Calu3 (cell line): Measurements from ENCODE around the gene HSPA1A. TPM values are rescaled to one million over a fixed set of nuclear protein-coding genes. Genes with fewer than 3 reads are reported as not detected.

ENCODE experiments used
- BruUV-seq: library from RNA; stranded (reverse); fragments of 400-500 nt; replicated peaks from 2 replicates; lab custom pipeline; 2021; lab: Mats Ljungman, UMichigan
- CTCF ChIA-PET: fragments of 300-600 bp; sonication (Branson Sonifier 250); formaldehyde crosslinking; loops from one replicate; lab custom pipeline; 2022; ENCODE audit warnings: antibody characterized with exemption; lab: Charles Lee
- DNase-seq: peaks from one replicate; pipeline ENCODE4 v3.0.0; 2022
- H3K27ac Mint-ChIP-seq: one replicate; pipeline ENCODE4 v1.8.0; 2022; ENCODE audit warnings: mixed read lengths; ENCODE audit not compliant: unreplicated experiment
- H3K27me3 Mint-ChIP-seq: one replicate; pipeline ENCODE4 v1.8.0; 2022; ENCODE audit warnings: mixed read lengths; ENCODE audit not compliant: unreplicated experiment
- H3K36me3 Mint-ChIP-seq: one replicate; pipeline ENCODE4 v1.8.0; 2022; ENCODE audit warnings: mild to moderate bottlenecking, moderate library complexity, mixed read lengths; ENCODE audit not compliant: insufficient read depth, unreplicated experiment
- H3K4me1 Mint-ChIP-seq: one replicate; pipeline ENCODE4 v1.8.0; 2022; ENCODE audit warnings: mild to moderate bottlenecking, low read depth, mixed read lengths; ENCODE audit not compliant: unreplicated experiment
- H3K4me3 Mint-ChIP-seq: one replicate; pipeline ENCODE4 v1.8.0; 2022; ENCODE audit warnings: mild to moderate bottlenecking, low read depth, moderate library complexity, mixed read lengths; ENCODE audit not compliant: unreplicated experiment
- H3K9me3 Mint-ChIP-seq: one replicate; pipeline ENCODE4 v1.8.0; 2022; ENCODE audit warnings: low read depth, mixed read lengths; ENCODE audit not compliant: unreplicated experiment
- intact Hi-C: fragments of 100-400 bp; cut with micrococcal nuclease; formaldehyde crosslinking; loops from one replicate; pipeline ENCODE4 v1.10.0; 2022; ENCODE audit not compliant: unreplicated experiment
- total RNA-seq: library from RNA; stranded (reverse); gene quantifications from 2 replicates; pipeline ENCODE4 v1.2.3, GENCODE V29; 2022
- TF ChIP-seq, protein P1 (sequence below): fragments of 200-600 bp; IDR thresholded peaks from one replicate; pipeline ENCODE4 v1.8.0; 2022; ENCODE audit warnings: antibody characterized with exemption; ENCODE audit not compliant: unreplicated experiment

The HSPA1A gene
- total RNA-seq, 1 experiment from 2014 or later = 1,263 TPM

DNA sequence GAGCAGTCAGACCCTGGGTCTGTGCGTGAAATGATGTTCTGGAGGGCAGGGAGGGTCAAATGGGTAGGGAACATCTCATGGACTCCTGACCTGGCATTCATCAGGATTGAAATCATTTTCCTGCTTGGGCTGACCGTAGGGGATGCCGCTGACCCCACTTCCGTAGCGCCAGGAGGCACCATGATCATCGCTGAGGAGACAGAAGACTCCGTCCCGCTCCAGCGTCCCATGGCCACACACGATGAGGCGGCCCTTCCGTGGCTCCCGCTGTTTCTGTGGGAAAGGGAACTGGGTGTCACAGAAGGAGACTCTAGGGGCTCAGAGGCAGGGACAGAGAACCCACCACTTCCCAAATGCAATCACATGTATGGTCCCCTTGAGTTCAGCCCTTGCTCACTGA lies 45.0 kb downstream of the HSPA1A start:
- Mint-ChIP-seq H3K4me1 (peaks cover 19% of the 10 kb centered on the region), H3K27me3 (peaks cover 9% of the 10 kb centered on the region), H3K36me3 (peaks cover 56% of the 10 kb centered on the region), H3K9me3 (no peaks in the 10 kb centered on the region), H3K27ac (no peak overlapping the region), H3K4me3 (no peak overlapping the region)
- intact Hi-C loops = loop anchor here (5.0 kb wide), 1 partner anchor 83 kb away; the partner anchor contains the start of gene VWA7
- BruUV-seq = no TSS peak
- TF ChIP-seq, protein P1, sequence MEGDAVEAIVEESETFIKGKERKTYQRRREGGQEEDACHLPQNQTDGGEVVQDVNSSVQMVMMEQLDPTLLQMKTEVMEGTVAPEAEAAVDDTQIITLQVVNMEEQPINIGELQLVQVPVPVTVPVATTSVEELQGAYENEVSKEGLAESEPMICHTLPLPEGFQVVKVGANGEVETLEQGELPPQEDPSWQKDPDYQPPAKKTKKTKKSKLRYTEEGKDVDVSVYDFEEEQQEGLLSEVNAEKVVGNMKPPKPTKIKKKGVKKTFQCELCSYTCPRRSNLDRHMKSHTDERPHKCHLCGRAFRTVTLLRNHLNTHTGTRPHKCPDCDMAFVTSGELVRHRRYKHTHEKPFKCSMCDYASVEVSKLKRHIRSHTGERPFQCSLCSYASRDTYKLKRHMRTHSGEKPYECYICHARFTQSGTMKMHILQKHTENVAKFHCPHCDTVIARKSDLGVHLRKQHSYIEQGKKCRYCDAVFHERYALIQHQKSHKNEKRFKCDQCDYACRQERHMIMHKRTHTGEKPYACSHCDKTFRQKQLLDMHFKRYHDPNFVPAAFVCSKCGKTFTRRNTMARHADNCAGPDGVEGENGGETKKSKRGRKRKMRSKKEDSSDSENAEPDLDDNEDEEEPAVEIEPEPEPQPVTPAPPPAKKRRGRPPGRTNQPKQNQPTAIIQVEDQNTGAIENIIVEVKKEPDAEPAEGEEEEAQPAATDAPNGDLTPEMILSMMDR = no peak
- CTCF ChIA-PET = interaction anchor here (0.6 kb wide), 1 partner anchor 14 kb away, joined by 5 read pairs; no protein-coding TSS in a partner anchor
- DNase-seq = no peak

DNA sequence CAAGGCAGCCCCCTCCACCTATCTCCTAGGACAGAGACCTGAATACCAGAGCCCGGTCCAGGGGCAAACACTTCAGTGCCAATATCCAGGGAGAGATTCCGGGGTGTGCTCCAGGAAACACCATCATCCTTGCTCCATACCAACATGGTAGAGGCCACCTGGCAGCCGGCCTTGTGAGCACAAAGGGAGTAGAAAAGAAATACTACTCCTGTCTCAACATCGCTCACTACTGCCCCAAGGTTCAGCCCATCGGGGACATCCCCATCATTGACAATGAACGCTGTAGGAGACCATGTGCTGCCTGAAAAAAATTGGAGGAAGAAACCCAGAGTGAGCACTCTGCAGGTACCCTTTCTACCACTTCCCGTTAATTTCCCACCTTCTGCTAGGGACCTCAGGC lies 45.8 kb downstream of the HSPA1A start:
- H3K9me3 Mint-ChIP-seq = no peaks in the 10 kb centered on the region
- H3K36me3 Mint-ChIP-seq = peaks cover 64% of the 10 kb centered on the region
- DNase-seq = no peak
- intact Hi-C loops = loop anchor here (5.0 kb wide), 1 partner anchor 84 kb away; the partner anchor contains the start of gene VWA7
- BruUV-seq = no TSS peak
- H3K4me3 Mint-ChIP-seq = no peak overlapping the region
- TF ChIP-seq, protein P1 = no peak
- H3K27ac Mint-ChIP-seq = no peak overlapping the region
- H3K4me1 Mint-ChIP-seq = peaks cover 19% of the 10 kb centered on the region
- CTCF ChIA-PET = no interaction called here
- peaks cover 9% of the 10 kb centered on the region for H3K27me3 Mint-ChIP-seq

DNA sequence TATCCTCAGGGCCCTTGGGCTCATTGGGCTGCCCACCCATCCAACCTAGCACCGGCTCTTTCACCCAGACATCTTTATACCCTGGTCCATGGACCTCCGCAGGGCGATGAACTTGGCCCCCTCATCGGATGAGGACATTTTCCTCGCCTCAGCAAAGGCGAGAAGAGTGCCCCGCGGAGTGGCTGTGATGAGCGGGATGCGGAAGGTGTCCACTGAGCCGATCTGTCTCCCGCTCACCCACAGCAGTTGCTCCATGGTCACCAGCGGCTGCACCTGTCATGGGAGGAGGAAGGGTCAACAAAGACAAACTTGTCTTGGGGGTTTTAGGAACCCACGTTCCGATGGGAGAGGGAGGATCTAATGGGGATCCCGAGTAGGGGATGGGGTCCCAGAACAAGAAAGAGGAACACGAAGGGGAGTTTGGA lies 46.6 kb downstream of the HSPA1A start:
- intact Hi-C loops = loop anchor here (5.0 kb wide), 1 partner anchor 85 kb away; the partner anchor contains the start of gene VWA7
- H3K4me1 Mint-ChIP-seq = peaks cover 19% of the 10 kb centered on the region
- peaks cover 65% of the 10 kb centered on the region for H3K36me3 Mint-ChIP-seq
- no TSS peak for BruUV-seq
- TF ChIP-seq, protein P1 = no peak
- H3K4me3 Mint-ChIP-seq = peak overlapping the region; percentile 85
- H3K9me3 Mint-ChIP-seq = no peaks in the 10 kb centered on the region
- peak overlapping the region; percentile 96 for H3K27ac Mint-ChIP-seq
- DNase-seq = no peak
- CTCF ChIA-PET = interaction anchor here (1.0 kb wide), 1 partner anchor 23 kb away, joined by 4 read pairs; no protein-coding TSS in a partner anchor
- peaks cover 9% of the 10 kb centered on the region for H3K27me3 Mint-ChIP-seq

DNA sequence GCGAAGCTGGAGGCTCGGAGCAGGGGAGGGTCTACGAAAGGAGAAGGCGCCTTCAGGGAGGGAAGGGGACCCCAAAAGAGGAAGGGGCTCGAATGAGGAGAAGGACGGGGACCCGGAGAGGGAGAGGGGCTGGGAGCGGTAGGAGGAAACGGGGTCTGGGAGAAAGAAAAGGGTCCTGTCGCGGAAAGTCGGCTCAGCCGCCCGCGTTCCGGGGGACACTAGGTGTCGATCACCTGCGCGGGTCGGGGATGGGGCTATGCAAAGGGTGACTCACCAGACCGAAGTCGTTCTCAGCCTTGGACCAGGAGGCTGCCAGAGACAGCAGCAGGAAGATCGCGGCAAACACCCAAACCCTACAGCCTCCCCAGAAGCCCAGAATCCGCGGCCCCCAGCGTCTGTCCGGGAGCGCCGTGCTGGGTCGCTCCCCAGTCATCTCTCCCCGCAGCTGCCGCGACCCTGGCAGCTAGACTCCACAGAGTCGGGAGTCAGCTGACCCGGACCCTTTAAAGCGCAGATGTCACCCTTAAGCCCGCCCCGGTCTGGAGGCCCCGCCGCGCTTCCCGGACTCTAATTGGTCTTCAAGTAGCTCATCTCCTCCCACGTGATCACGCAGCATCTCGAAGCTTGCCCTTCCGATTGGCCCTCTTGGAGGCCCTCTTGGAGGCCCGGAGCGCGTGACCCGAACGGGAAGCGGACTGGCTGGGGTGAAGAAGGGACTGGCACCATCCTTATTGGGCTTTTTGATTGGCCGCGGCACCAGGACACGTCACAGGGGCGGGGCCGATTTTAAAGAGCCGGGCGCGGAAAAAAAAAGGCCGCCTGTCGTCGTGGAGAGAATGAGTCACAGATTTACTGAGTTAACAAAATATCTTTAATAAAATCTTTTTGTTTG lies 47.2 kb downstream of the HSPA1A start, which contains the start of gene NEU1:
Gene NEU1, minus strand, starts transcription at position 478 of the 892 bp plus-strand sequence. Its CDS starts 45 bp downstream, at position 433.
- intact Hi-C loops = loop anchor here (5.0 kb wide), 1 partner anchor 85 kb away; the partner anchor contains the start of gene VWA7
- BruUV-seq = no TSS peak
- peak; percentile 100 for DNase-seq
- peaks cover 65% of the 10 kb centered on the region for H3K36me3 Mint-ChIP-seq
- H3K27ac Mint-ChIP-seq = peak within 1 kb of the TSS; percentile 96
- peaks cover 9% of the 10 kb centered on the region for H3K27me3 Mint-ChIP-seq
- peaks cover 19% of the 10 kb centered on the region for H3K4me1 Mint-ChIP-seq
- no peaks in the 10 kb centered on the region for H3K9me3 Mint-ChIP-seq
- CTCF ChIA-PET = interaction anchor here (0.5 to 1.3 kb wide), 18 partner anchors 10 to 315 kb away, joined by 3 to 9 read pairs (median 4); partner anchors contain the start of genes ABHD16A, CFB, HSPA1L and LY6G5C
- TF ChIP-seq, protein P1 = no peak
- peak within 1 kb of the TSS; percentile 85 for H3K4me3 Mint-ChIP-seq
